IPS DF 4.7 (cell line): Measurements from ENCODE around the gene NR1H2.
A peak's percentile ranks its signal among the peaks of the same experiment; 100 is the strongest.

Experiments
- DNase-seq: peaks from one replicate; pipeline ENCODE4 v3.0.0-alpha.2; 2013; ENCODE audit warnings: low spot score; ENCODE audit errors: extremely low read depth

The NR1H2 gene

DNA sequence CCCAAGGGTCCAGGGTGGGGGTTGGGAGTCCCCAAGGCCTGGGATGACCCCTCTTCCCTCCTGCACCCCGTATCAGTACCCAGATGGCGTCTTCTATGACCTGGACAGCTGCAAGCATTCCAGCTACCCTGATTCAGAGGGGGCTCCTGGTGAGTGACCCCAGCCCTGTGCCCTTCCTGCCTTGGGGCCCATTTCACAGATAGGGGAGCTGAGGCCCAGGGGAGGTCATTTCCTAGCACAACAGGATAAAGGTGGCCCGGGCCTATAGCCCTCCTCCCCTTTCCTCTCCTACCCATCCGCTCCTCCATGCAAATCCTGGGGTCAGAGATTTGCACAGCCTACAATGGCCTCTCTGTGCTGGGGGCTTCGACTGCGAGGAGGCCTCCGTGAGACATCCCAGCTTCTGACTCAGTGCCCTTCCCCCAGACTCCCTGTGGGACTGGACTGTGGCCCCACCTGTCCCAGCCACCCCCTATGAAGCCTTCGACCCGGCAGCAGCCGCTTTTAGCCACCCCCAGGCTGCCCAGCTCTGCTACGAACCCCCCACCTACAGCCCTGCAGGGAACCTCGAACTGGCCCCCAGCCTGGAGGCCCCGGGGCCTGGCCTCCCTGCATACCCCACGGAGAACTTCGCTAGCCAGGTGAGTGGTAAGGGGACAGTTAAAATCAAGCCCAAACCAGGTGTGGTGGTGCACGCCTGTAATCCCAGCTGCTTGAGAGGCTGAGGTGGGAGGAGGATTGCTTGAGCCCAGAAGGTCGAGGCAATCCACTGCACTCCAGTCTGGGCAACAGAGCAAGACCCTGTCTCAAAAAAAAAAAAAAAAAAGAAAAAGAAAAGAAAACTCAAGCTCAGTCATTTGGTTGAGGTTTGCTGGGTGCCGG, 46.4 kb downstream of the NR1H2 start:
- DNase-seq = no peak

GRCh38 chr19:50423279-50424113, 47.2 kb downstream of the NR1H2 start:
- DNase-seq = no peak

GRCh38 chr19:50425581-50425980, 49.3 kb downstream of the NR1H2 start:
- DNase-seq = no peak

GRCh38 chr19:50427318-50427925, 51.2 kb downstream of the NR1H2 start:
- no peak for DNase-seq

GRCh38 chr19:50427997-50428425, 51.8 kb downstream of the NR1H2 start:
- no peak for DNase-seq

- no peak for DNase-seq
These were observed 52.7 kb downstream of the NR1H2 start for GRCh38 chr19:50428772-50429463.

- DNase-seq = no peak
These were observed 54.7 kb downstream of the NR1H2 start for GRCh38 chr19:50430888-50431342.

DNA sequence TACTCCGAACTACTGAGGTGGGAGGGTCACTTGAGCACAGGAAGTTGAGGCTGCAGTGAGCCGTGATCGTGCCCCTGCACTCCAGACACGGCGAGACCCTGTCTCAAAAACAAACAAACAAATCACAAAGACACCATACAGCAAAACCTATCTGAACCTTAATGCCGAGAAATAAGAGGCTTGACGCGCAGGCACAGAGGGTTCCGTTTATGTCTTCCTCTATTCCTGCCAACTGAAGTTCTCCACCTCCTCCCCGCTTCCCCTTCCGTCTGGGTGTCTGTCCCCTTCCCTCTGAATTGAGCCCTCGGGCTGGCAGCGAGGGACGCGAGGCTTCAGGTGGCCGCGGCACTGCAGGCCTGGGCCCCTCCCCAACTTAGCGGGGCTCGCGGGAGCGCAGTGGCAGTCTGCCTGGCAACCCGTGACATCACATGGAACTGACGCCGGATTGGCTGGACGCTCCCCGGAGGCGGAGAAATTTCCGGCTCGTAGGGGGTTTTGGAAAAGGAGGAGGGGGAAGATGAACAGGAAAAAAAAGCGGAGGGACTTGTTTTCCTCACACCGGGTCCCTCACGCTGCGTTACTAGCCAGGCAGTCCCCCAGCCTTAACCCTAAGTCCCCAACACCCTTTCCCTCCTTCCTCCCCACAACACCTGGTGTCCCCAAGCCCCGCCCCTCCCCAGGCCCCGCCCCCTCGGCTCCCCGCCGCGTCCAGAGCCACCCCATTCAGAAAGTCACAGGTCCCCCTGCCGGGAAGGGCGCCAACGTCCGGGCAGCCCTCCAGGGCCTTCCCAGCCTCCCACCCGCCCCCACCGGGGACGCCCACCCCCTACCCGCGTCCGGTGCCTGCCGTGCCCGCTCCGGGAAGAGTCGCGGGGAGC, 55.3 kb downstream of the NR1H2 start:
- peak; percentile 62 for DNase-seq

- no peak for DNase-seq
These were observed 56.2 kb downstream of the NR1H2 start, which contains the start of gene MYBPC2 for GRCh38 chr19:50432221-50433028. MYBPC2 (plus strand) TSS chr19:50432892; CDS start chr19:50432954, 62 bp downstream.
